Adipocyte (in vitro differentiated cells): ENCODE results near the gene ADGRF3.
A peak's percentile ranks its signal among the peaks of the same experiment; 100 is the strongest.

Experiments
- DNase-seq: peaks from one replicate; pipeline ENCODE4 v3.0.0-alpha.2; 2015; ENCODE audit warnings: low read depth
- H3K27me3 ChIP-seq: replicated peaks from 2 replicates; pipeline ENCODE4 v1.7.0; 2013; ENCODE audit warnings: mild to moderate bottlenecking, low read length, moderate library complexity; ENCODE audit not compliant: control insufficient read depth, insufficient read depth
- H3K36me3 ChIP-seq: 2 replicates; pipeline ENCODE4 v1.7.0; 2013; ENCODE audit warnings: low read length, mild to moderate bottlenecking, moderate library complexity; ENCODE audit not compliant: control insufficient read depth, insufficient read depth, severe bottlenecking
- H3K4me1 ChIP-seq: 2 replicates; pipeline ENCODE4 v1.7.0; 2013; ENCODE audit warnings: mild to moderate bottlenecking, low read length, moderate library complexity; ENCODE audit not compliant: control insufficient read depth, insufficient read depth
- H3K4me3 ChIP-seq: 2 replicates; pipeline ENCODE4 v1.7.0; 2013; ENCODE audit warnings: mild to moderate bottlenecking, low read length, moderate library complexity
- H3K9ac ChIP-seq: 2 replicates; pipeline ENCODE4 v1.7.0; 2013; ENCODE audit warnings: mild to moderate bottlenecking, low read length, moderate library complexity
- H3K9me3 ChIP-seq: 2 replicates; pipeline ENCODE4 v1.7.0; 2013; ENCODE audit warnings: mild to moderate bottlenecking, low read length, moderate library complexity; ENCODE audit not compliant: control insufficient read depth

ADGRF3 gene

GRCh38 chr2:26297061-26297460 is 49.5 kb downstream of the ADGRF3 start:
- H3K27me3 ChIP-seq, result no peaks in the 10 kb centered on the region
- no peak overlapping the region for H3K4me3 ChIP-seq
- H3K9me3 ChIP-seq, result no peaks in the 10 kb centered on the region
- no peak for DNase-seq
- no peak overlapping the region for H3K9ac ChIP-seq
- H3K36me3 ChIP-seq, result no peaks in the 10 kb centered on the region
- peaks cover 33% of the 10 kb centered on the region for H3K4me1 ChIP-seq

- H3K9me3 ChIP-seq, result no peaks in the 10 kb centered on the region
- no peak overlapping the region for H3K4me3 ChIP-seq
- H3K4me1 ChIP-seq, result peaks cover 26% of the 10 kb centered on the region
- no peaks in the 10 kb centered on the region for H3K27me3 ChIP-seq
- H3K36me3 ChIP-seq, result peaks cover 5% of the 10 kb centered on the region
- no peak for DNase-seq
- H3K9ac ChIP-seq, result no peak overlapping the region
Measured at GRCh38 chr2:26295511-26295910, 51.1 kb downstream of the ADGRF3 start.

- Histone ChIP-seq H3K9ac (no peak overlapping the region), H3K4me3 (no peak overlapping the region), H3K4me1 (peaks cover 22% of the 10 kb centered on the region), H3K27me3 (no peaks in the 10 kb centered on the region), H3K9me3 (no peaks in the 10 kb centered on the region), H3K36me3 (peaks cover 11% of the 10 kb centered on the region)
- no peak for DNase-seq
Measured at GRCh38 chr2:26292646-26293045, 53.9 kb downstream of the ADGRF3 start.

GRCh38 chr2:26290001-26290400 is 56.6 kb downstream of the ADGRF3 start:
- peaks cover 37% of the 10 kb centered on the region for H3K36me3 ChIP-seq

GRCh38 chr2:26285931-26286330 is 60.7 kb downstream of the ADGRF3 start:
- H3K4me3 ChIP-seq, result no peak overlapping the region
- no peaks in the 10 kb centered on the region for H3K27me3 ChIP-seq
- no peak for DNase-seq
- peaks cover 13% of the 10 kb centered on the region for H3K4me1 ChIP-seq
- no peaks in the 10 kb centered on the region for H3K9me3 ChIP-seq
- H3K36me3 ChIP-seq, result peaks cover 75% of the 10 kb centered on the region
- H3K9ac ChIP-seq, result no peak overlapping the region

More at GRCh38 chr2:26290001-26290400, 56.6 kb downstream of the ADGRF3 start:
- no peak for DNase-seq
- no peaks in the 10 kb centered on the region for H3K9me3 ChIP-seq
- no peak overlapping the region for H3K4me3 ChIP-seq
- H3K9ac ChIP-seq, result no peak overlapping the region
- no peaks in the 10 kb centered on the region for H3K27me3 ChIP-seq
- H3K4me1 ChIP-seq, result peaks cover 22% of the 10 kb centered on the region

- peaks cover 89% of the 10 kb centered on the region for H3K36me3 ChIP-seq
- no peak overlapping the region for H3K4me3 ChIP-seq
- H3K4me1 ChIP-seq, result peaks cover under 1% of the 10 kb centered on the region
- H3K27me3 ChIP-seq, result no peaks in the 10 kb centered on the region
- no peaks in the 10 kb centered on the region for H3K9me3 ChIP-seq
- H3K9ac ChIP-seq, result no peak overlapping the region
- DNase-seq, result peak; percentile 29
Measured at GRCh38 chr2:26284132-26284531, 62.5 kb downstream of the ADGRF3 start.

- DNase-seq, result no peak
Measured at GRCh38 chr2:26283606-26284005, 63.0 kb downstream of the ADGRF3 start.

GRCh38 chr2:26281226-26281625 is 65.4 kb downstream of the ADGRF3 start:
- no peak overlapping the region for H3K4me3 ChIP-seq
- H3K27me3 ChIP-seq, result no peaks in the 10 kb centered on the region
- no peaks in the 10 kb centered on the region for H3K9me3 ChIP-seq
- H3K9ac ChIP-seq, result no peak overlapping the region
- DNase-seq, result no peak
- peaks cover 5% of the 10 kb centered on the region for H3K4me1 ChIP-seq
- H3K36me3 ChIP-seq, result peaks cover 97% of the 10 kb centered on the region

More at GRCh38 chr2:26283606-26284005, 63.0 kb downstream of the ADGRF3 start:
- H3K4me3 ChIP-seq, result no peak overlapping the region
- no peaks in the 10 kb centered on the region for H3K4me1 ChIP-seq
- no peak overlapping the region for H3K9ac ChIP-seq
- H3K36me3 ChIP-seq, result peaks cover 95% of the 10 kb centered on the region
- no peaks in the 10 kb centered on the region for H3K27me3 ChIP-seq
- no peaks in the 10 kb centered on the region for H3K9me3 ChIP-seq

- Histone ChIP-seq H3K9me3 (no peaks in the 10 kb centered on the region), H3K27me3 (no peaks in the 10 kb centered on the region), H3K36me3 (peaks cover 83% of the 10 kb centered on the region), H3K4me3 (no peak overlapping the region), H3K4me1 (peaks cover 18% of the 10 kb centered on the region), H3K9ac (no peak overlapping the region)
- no peak for DNase-seq
Measured at GRCh38 chr2:26279886-26280285, 66.7 kb downstream of the ADGRF3 start.

- Histone ChIP-seq H3K4me3 (no peak overlapping the region), H3K36me3 (peaks cover 52% of the 10 kb centered on the region), H3K27me3 (no peaks in the 10 kb centered on the region), H3K4me1 (peaks cover 50% of the 10 kb centered on the region), H3K9ac (no peak overlapping the region), H3K9me3 (no peaks in the 10 kb centered on the region)
- DNase-seq, result no peak
Measured at GRCh38 chr2:26276484-26277227, 69.9 kb downstream of the ADGRF3 start.

GRCh38 chr2:26274058-26274613 is 72.5 kb downstream of the ADGRF3 start:
- Histone ChIP-seq H3K36me3 (peaks cover 27% of the 10 kb centered on the region), H3K4me3 (peak overlapping the region; percentile 64), H3K9me3 (no peaks in the 10 kb centered on the region), H3K4me1 (peaks cover 70% of the 10 kb centered on the region), H3K27me3 (no peaks in the 10 kb centered on the region), H3K9ac (peak overlapping the region; percentile 76)
- peak; percentile 98 for DNase-seq
